B cell (primary cell): ENCODE results near the gene SLC6A12.

Experiments
- CTCF ChIP-seq: fragments of 200-600 bp; IDR thresholded peaks from one replicate; pipeline ENCODE4 v1.8.0; 2022; ENCODE audit warnings: antibody characterized with exemption, mild to moderate bottlenecking
- EZH2 ChIP-seq: IDR thresholded peaks from 2 replicates; pipeline ENCODE4 v1.6.1; 2012; ENCODE audit warnings: borderline replicate concordance, low read depth, mild to moderate bottlenecking, moderate library complexity, low read length; ENCODE audit not compliant: insufficient read depth, poor library complexity, severe bottlenecking

GRCh38 chr12:211639-212414 is 2.1 kb downstream of the SLC6A12 start:
- TF ChIP-seq CTCF: no peak
- no peak for TF ChIP-seq EZH2
